ENCODE measurements around the gene HORMAD2.
A peak's percentile ranks its signal among the peaks of the same experiment; 100 is the strongest.
"Not testable (repeated sequence)": the region's sequence is repeated elsewhere in the genome, so short reads cannot be mapped to it uniquely, and the experiment has no call there.

HORMAD2 gene

GRCh38 chr22:30191040-30191701 is 110.9 kb downstream of the HORMAD2 start:
- no peak for DNase-seq (ENCODE audit: low read depth in 3 of 3)

- DNase-seq (ENCODE audit: low read depth in 3 of 3), result no peak
These were observed 112.2 kb downstream of the HORMAD2 start for GRCh38 chr22:30192427-30192826.

- DNase-seq (ENCODE audit: low read depth in 3 of 3), result no peak
These were observed 112.9 kb downstream of the HORMAD2 start for GRCh38 chr22:30193031-30193775.

- DNase-seq (ENCODE audit: low read depth in 3 of 3), result no peak
These were observed 115.2 kb downstream of the HORMAD2 start for GRCh38 chr22:30195245-30196140.

GRCh38 chr22:30196141-30196879 is 116.0 kb downstream of the HORMAD2 start:
- peak; percentile 8 to 24 (median 10) for DNase-seq (ENCODE audit: low read depth in 3 of 3)

- no peak for DNase-seq (ENCODE audit: low read depth in 3 of 3)
These were observed 116.6 kb downstream of the HORMAD2 start for GRCh38 chr22:30196880-30197336.

- DNase-seq (ENCODE audit: low read depth in 3 of 3), result no peak
These were observed 117.1 kb downstream of the HORMAD2 start for GRCh38 chr22:30197389-30197788.

GRCh38 chr22:30198152-30198825 is 118.0 kb downstream of the HORMAD2 start:
- DNase-seq (ENCODE audit: low read depth in 3 of 3), result no peak

GRCh38 chr22:30198921-30199320 is 118.7 kb downstream of the HORMAD2 start:
- no peak for DNase-seq (ENCODE audit: low read depth in 3 of 3)

- not testable (repeated sequence) for DNase-seq (ENCODE audit: low read depth in 3 of 3)
These were observed 120.6 kb downstream of the HORMAD2 start for GRCh38 chr22:30200905-30201304.

GRCh38 chr22:30201945-30202344 is 121.7 kb downstream of the HORMAD2 start:
- no peak for DNase-seq (ENCODE audit: low read depth in 3 of 3)

GRCh38 chr22:30202531-30203006 is 122.3 kb downstream of the HORMAD2 start:
- DNase-seq (ENCODE audit: low read depth in 3 of 3), result no peak

- no peak for DNase-seq (ENCODE audit: low read depth in 3 of 3)
These were observed 123.9 kb downstream of the HORMAD2 start for GRCh38 chr22:30204015-30204741.

GRCh38 chr22:30204742-30205111 is 124.5 kb downstream of the HORMAD2 start:
- no peak for DNase-seq (ENCODE audit: low read depth in 3 of 3)

- no peak for DNase-seq (ENCODE audit: low read depth in 3 of 3)
These were observed 125.2 kb downstream of the HORMAD2 start for GRCh38 chr22:30205281-30206115.

- DNase-seq (ENCODE audit: low read depth in 3 of 3), result no peak
These were observed 126.7 kb downstream of the HORMAD2 start for GRCh38 chr22:30206944-30207343.

GRCh38 chr22:30208631-30209603 is 128.7 kb downstream of the HORMAD2 start:
- DNase-seq (ENCODE audit: low read depth in 3 of 3), result no peak

- no peak for DNase-seq (ENCODE audit: low read depth in 3 of 3)
These were observed 129.4 kb downstream of the HORMAD2 start for GRCh38 chr22:30209642-30210041.

Data from stimulated activated CD4-positive, alpha-beta T cell treated with anti-CD3 and anti-CD28 coated beads, TNF-alpha, amount 100 ng/mL, for 4 hours (primary cell).